Endothelial cell of umbilical vein (primary cell): ENCODE results near the gene DNAAF2.

Experiments
- CTCF ChIP-seq, 2 donors: IDR thresholded peaks; 1 replicate in 1 of 2; 2 replicates in 1 of 2; pipeline ENCODE4 v1.5.1; 2011; ENCODE audit warnings: low read length in 2 of 2, mild to moderate bottlenecking in 2 of 2, moderate library complexity in 2 of 2, control low read depth in 1 of 2, inconsistent platforms in 1 of 2, low read depth in 1 of 2; ENCODE audit not compliant: insufficient read depth in 1 of 2; ENCODE audit errors: extremely low read depth in 1 of 2
- EZH2 ChIP-seq: IDR thresholded peaks from 2 replicates; pipeline ENCODE4 v1.6.1; 2012; ENCODE audit warnings: borderline replicate concordance, low read depth, mild to moderate bottlenecking, moderate library complexity, low read length, inconsistent platforms; ENCODE audit not compliant: severe bottlenecking
- FOS ChIP-seq: IDR thresholded peaks from 2 replicates; pipeline ENCODE4 v1.6.1; 2011; ENCODE audit warnings: mild to moderate bottlenecking, low read length, moderate library complexity, borderline replicate concordance; ENCODE audit not compliant: insufficient read depth
- GATA2 ChIP-seq: IDR thresholded peaks from 2 replicates; pipeline ENCODE4 v1.7.0; 2011; ENCODE audit warnings: low read depth, mild to moderate bottlenecking, moderate library complexity, mixed read lengths, low read length; ENCODE audit not compliant: insufficient read length, insufficient read depth
- MAX ChIP-seq: IDR thresholded peaks from 2 replicates; pipeline ENCODE4 v1.6.1; 2011; ENCODE audit not compliant: insufficient read depth, insufficient read length
- MYC ChIP-seq: IDR thresholded peaks from one replicate; pipeline ENCODE4 v1.6.1; 2011; ENCODE audit warnings: mild to moderate bottlenecking, low read depth, low read length
- POLR2A ChIP-seq: IDR thresholded peaks from 2 replicates; pipeline ENCODE4 v1.6.1; 2012; ENCODE audit warnings: low read depth, mild to moderate bottlenecking, control low read depth, low read length
- POLR2AphosphoS5 ChIP-seq: IDR thresholded peaks from 2 replicates; pipeline ENCODE4 v1.6.1; 2012; ENCODE audit warnings: low read depth, mild to moderate bottlenecking, control low read depth, low read length, moderate library complexity; ENCODE audit not compliant: insufficient read depth

- TF ChIP-seq FOS (no peak), CTCF (IDR thresholded peaks at IDR 0.05; ENCODE audit: extremely low read depth in 1 of 2, insufficient read depth in 1 of 2, low read depth in 1 of 2, low read length in 2 of 2) (no peak), EZH2 (no peak), POLR2A (no peak), POLR2AphosphoS5 (no peak), MAX (no peak), GATA2 (no peak), MYC (no peak)
Observed at GRCh38 chr14:49641697-49642129, 6.7 kb upstream of the DNAAF2 start.
